Activated T-helper 1 cell treated with Interleukin-2 at 50 U/mL for 16 hours (primary cell): Measurements from ENCODE around the gene SERHL2.
"Not testable (repeated sequence)": the region's sequence is repeated elsewhere in the genome, so short reads cannot be mapped to it uniquely, and the experiment has no call there.

Source experiments
- DNase-seq: peaks from one replicate; pipeline ENCODE4 v3.0.0-alpha.2; 2020; ENCODE audit warnings: low read depth

SERHL2 gene

DNA sequence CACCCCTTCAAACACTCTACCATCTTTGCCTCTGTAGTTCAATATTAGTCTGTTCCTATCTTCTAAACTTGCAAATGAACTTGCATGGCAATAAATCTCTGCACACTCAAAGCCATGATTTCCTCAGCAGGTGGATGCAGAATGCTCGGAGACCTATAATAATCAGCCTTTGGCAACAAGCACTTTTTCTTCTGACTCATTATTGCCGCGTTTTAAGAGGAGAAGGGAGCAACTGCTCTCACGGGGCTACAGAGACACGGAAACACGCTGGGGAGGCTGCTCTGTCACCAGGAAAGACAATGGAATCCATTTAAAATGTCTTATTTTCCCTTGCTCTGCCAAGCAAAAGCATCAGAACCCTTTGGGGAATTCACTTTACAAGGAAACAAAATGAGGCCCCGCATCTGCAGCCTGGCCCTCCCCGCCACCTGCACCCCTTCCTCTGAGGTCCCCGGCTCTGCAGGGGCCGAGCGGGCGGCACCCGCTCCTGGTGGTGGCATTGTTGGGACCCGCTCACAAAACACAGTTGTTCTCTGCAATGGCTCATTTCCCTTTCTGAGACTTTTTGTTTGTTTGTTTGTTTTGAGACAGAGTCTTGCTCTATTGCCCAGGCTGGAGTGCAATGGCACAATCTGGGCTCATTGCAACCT lies 18.5 kb upstream of the SERHL2 start:
- DNase-seq, result not testable (repeated sequence)

DNA sequence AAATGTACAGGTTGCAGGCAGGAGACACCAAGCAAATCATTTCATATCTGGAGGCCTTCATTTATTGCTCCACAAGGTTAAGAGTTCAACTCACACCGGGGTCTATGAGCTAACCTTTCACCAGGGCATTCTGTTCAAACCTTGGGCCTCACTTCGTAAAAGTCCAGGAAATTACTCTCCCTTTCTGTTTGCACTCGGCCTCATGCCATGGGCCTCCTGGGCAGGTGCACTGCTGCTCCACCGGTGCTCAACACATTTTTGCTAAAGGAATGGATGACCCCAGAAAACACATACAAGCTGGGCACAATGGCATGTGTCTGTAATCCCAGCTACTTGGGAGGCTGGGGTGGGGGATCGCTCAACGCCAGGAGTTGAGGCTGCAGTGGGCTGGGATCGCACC lies 17.6 kb upstream of the SERHL2 start:
- DNase-seq, result no peak

DNA sequence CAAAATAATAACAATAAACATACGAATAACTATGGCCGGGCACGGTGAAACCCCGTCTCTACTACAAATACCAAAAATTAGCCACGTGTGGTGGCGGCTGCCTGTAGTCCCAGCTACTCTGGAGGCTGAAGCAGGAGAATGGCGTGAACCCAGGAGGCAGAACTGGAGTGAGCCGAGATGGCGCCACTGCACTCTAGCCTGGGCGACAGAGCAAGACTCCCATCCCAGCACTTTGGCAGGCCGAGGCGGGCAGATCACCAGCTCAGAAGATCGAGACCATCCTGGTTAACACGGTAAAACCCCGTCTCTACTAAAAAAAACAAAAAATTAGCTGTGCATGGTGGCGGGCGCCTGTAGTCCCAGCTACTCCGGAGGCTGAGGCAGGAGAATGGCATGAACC lies 17.1 kb upstream of the SERHL2 start:
- DNase-seq, result not testable (repeated sequence)

DNA sequence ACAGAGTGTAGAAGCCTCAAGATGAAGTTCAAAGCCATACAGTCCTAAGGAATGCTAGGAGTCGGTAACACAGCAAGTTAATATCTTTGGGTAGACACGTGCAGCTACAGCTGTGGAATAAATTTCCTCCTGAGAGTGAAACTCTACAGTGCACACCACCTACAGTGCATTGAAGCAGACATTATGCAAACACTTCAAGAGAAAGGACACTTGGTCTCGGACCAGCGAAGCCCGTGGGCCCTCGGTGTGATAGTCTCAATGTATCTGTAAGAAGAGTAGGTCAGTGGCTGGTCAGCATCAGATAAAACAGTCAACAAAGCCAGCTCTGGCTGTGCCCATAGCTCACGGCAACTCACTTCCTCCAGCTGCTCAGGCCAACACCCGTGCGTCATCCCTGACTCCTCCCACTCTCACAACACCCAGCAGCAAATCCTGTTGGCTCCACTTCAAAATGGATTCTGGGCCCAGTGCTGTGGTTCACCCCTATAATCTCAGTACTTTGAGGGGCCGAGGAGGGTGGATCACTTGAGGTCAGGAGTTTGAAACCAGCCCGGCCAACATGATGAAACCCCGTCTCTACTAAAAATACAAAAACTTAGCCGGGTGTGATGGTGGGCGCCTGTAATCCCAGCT lies 16.4 kb upstream of the SERHL2 start:
- DNase-seq, result not testable (repeated sequence)

DNA sequence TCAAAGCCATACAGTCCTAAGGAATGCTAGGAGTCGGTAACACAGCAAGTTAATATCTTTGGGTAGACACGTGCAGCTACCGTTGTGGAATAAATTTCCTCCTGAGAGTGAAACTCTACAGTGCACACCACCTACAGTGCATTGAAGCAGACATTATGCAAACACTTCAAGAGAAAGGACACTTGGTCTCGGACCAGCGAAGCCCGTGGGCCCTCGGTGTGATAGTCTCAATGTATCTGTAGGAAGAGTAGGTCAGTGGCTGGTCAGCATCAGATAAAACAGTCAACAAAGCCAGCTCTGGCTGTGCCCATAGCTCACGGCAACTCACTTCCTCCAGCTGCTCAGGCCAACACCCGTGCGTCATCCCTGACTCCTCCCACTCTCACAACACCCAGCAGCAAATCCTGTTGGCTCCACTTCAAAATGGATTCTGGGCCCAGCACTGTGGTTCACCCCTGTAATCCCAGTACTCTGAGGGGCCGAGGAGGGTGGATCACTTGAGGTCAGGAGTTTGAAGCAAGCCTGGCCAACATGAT lies 14.5 kb upstream of the SERHL2 start:
- not testable (repeated sequence) for DNase-seq

DNA sequence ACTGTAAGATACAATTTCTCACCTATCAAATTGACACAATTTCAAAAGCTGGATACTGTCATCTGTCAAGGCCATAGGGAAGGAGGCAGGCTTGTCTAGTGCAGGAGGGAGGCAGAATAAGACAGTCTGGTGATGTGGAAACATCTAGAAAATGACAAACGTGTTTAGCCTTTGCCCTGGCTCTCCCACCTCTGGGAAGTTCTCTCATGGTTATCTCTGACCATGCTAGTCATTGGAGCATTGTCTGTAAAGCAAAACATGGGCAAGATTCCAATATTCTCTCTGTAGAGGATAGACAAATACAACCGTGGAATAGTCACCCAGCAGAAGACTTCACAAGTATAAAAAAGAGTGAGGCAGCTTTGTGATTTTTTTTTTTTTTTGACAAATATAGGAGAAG lies 9.1 kb upstream of the SERHL2 start:
- no peak for DNase-seq

DNA sequence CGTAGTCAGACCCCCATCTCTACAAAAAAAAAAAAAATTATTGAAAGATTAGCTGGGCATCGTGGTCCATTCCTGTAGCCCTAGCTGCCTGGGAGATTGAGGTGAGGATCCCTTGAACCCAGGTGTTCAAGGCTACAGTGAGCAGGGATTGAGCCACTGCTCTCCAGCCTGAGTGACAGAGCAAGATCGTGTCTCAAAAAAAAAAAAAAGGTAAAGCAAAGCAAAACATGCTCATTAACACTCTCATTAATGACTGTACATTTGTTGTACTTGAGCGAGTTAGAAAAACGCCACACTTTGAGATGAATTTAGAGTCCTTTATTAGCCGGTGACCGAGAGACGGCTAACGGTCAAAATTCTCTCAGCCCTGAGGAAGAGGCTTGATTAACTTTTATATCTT lies 6.2 kb upstream of the SERHL2 start:
- no peak for DNase-seq

DNA sequence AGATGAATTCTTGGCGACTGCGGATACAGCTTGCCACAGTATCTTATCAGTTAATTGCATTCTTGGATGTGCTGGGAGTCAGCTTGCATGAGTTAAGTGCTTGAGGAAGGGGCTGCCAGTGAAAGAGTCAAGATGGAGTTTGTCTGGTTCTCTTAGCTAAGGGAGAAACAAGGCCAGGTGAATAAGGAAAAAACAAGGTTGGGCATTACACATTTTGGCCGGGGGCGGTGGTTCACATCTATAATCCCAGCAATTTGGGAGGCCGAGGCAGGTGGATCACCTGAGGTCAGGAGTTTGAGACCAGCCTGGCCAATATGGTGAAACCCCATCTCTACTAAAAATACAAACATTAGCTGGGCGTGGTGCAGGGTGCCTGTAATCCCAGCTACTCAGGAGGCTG lies 5.6 kb upstream of the SERHL2 start:
- DNase-seq, result not testable (repeated sequence)

DNA sequence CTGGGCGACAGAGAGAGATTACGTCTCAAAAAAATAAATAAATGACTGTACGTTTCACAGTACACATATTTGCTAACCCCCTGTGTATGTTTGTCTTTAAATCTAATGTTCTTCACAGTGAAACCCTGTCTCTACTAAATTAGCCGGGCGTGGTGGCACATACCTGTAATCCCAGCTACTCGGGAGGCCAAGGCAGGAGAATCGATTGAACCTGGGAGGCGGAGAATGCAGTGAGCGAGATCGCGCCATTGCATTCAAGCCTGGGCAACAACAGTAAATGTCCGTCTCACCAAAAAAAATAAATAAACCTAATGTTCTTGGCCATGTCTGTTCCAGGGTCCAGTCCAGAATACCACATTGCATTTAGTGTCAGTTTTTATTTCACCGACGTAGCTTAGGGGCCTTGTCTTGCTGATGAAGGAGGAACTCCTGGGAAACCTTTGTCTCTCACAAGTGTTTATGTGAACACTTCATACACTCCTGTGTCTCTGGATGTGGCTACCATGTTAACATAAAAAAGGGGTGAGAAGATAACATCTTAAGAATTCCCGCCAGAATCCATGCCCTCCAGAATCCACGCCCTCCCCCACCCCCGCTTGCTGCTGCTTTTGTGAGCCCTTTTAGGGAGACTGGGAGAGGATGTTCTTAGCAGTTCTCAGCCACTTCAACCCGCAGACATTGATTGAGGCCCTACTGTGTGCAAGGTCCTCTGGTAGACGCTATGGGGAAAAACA lies 5.0 kb upstream of the SERHL2 start:
- no peak for DNase-seq

DNA sequence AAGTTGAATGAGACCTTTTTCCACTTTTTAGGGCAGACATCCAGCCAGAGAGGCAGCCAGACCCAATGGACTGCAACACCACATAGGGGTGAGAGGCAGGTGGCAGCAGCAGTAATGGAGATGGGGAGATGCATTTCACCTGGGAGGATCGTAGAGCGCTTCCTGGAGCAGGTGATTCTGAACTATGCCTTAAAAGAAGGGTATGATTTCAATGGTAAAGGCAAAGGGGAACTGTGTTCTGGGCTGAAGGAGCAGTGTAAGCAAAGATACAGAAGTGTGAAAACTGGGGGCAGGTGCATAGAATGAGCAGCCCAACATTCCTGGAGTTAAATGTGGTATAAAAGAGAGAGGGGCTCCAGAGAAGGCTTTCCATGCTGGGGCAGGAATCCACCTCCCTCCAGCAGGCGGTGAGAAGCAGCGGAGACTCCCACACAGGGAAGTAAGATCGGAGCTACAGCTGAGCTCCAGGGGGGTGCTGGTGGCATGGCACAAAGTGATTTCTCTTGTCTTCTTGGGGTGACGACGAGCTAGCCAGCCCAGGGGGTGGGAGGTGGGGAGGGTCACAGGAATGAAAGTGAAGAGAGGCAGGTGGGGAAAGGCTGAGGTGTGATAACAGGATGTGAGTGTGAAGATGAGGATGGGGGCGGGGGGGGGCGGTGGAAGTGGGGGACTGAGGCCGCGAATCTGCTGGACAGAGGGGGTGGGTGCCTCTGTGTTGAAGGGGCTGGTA lies 4.3 kb upstream of the SERHL2 start:
- no peak for DNase-seq

DNA sequence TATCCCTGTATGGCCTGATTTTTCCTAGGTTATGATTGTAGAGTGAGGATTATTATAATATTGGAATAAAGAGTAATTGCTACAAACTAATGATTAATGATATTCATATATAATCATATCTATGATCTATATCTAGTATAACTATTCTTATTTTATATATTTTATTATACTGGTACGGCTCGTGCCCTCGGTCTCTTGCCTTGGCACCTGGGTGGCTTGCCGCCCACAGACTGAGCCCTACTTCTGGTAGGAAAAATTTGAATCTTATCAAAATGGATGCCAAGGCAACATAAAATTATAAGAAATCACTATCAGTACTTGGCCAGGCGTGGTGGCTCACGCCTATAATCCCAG lies 1.5 kb upstream of the SERHL2 start:
- not testable (repeated sequence) for DNase-seq

DNA sequence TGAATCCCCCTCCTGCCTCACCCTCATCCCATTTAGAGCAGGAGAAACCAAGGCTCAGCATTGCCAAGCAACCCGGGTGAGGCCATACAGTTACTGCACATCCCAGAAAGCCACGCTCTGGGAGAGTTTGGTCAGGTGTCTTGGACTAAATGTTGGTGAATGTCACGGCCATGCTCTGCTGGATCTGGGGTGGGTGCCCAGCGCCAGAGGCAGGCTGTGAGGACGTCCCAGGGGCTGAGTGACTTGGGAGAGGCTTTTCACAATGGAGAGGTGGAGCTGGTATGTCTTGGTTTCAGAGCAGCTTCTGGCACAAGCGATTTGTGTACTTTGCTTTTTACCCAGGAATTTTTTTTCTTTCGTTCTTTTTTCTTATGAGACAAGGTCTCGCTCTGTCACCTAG lies 6.6 kb downstream of the SERHL2 start:
- no peak for DNase-seq

DNA sequence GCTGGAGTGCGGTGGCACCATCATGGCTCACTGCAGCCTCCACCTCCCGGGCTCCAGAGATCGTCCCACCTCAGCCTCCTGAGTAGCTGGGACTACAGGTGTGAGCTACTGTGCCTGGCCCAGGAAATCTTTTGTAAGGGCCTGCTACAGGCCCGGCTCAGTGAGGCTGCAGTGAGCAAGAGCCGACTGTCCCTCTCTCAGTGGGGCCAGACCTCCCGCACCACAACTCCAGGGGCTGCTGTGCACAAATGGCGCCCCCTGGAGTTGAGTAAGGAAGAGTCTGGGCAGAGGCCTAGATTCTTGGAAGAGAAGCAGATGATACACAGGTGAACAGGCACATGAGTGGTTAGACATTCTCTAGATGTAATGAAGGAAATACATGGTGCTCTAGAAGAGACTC lies 7.0 kb downstream of the SERHL2 start:
- no peak for DNase-seq

DNA sequence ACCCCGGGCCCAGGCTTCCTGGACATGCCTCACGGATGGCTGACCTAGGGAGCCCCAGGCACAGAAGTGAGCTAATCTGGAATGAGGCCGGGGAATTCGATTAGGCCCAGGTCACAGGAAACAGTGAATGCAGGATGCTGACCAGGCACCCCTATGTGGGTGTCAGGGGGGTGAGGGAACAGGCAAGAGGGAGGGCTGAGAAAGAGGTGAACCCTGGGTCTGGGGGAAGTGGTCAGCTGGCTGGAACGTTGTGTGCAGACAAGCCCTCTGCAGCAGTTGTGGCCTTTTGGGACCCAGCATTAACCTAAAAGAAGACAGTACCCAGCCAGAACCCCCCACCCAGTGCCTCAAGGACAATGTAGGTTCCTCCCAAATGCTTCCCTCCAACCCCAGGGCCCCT lies 8.1 kb downstream of the SERHL2 start:
- DNase-seq, result no peak

DNA sequence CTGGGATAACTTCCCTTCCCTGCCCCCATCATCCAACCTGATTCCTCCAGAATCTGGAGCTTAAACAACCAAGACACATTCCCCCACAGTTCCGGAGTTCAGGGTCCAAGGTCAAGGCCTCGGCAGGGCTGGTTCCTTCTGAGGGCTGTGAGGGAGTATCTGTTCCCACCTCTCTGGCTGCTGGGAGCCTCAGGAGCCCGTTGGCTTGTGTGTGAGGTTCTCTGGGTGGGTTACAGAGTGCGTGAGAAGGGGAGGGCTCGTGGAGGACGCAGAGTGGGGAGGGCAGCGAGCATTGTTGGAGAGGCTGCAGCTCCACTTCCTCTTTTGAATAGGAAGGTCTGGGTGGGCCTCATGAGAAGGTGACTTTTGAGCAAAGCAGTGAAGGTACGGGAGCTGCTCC lies 8.5 kb downstream of the SERHL2 start:
- DNase-seq, result no peak

DNA sequence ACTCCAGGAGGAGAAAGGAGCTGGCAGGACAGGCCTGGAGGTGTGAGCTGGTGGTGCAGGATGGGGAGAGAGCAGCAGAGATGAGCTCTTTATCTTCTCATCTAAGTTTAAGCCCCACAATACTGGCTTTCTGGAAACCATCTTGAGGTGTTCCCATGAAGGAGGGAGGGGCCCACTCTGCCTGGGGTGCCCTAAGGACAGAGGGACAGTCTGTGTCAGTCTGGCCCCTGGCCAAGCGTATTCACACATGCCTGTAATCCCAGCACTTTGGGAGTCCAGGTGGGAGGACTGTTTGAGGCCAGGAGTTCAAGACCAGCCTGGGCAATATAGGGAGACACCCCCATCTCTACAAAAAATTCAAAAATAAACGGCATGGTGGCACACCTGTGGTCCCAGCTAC lies 8.9 kb downstream of the SERHL2 start:
- DNase-seq, result no peak

DNA sequence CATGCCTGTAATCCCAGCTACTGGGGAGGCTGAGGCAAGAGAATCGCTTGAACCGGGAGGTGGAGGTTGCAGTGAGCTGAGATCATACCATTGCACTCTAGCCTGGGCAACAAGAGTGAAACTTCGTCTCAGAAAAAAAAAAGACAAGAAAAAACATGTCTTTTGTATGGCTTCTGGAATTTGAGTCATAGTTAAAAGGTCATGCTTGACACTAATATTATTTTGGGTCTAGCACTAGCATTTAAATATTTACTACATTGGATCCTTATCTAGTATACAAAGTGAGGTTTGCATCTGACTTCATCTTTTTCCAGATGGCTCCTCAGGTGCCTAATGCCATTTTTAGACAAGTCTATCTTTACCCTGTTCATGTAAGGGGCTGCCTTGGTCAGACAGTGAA lies 10.2 kb downstream of the SERHL2 start:
- not testable (repeated sequence) for DNase-seq

DNA sequence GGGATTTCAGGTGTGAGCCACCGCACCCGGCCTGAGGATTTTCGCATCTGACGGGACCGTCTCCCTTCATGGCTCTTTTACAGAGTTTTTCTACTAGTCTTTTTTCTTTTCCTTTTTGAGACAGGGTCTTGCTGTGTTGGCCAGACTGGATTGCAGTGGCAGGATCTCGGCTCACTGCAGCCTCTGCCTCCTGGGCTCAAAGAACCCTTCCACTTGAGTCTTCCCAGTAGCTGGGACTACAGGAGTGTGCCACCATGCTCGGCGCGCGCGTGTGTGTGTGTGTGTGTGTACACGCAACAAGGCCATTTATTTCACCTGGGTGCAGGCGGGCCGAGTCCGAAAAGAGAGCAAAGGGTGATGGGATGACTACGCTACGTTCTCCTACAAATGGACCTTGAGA lies 10.9 kb downstream of the SERHL2 start:
- no peak for DNase-seq

DNA sequence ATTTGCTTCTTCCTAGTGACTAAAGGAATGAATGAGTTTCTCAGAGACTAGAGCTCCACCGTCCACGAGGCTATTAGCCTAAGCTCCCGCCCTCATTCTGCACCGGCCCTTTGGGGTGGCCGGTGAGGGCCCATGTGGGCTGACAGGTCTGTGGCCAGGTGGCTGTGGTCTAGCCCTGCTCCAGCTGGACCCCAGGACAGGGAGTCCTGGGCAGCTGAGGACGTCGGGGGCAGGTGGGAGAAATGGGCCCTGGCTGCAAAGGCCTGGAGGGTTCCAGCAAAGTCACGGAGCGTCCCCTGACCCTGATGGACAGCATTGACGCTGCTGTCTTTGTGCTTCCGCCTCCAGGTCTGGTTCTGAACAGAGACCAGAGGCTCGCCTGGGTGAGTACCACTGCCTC lies 12.2 kb downstream of the SERHL2 start:
- no peak for DNase-seq

DNA sequence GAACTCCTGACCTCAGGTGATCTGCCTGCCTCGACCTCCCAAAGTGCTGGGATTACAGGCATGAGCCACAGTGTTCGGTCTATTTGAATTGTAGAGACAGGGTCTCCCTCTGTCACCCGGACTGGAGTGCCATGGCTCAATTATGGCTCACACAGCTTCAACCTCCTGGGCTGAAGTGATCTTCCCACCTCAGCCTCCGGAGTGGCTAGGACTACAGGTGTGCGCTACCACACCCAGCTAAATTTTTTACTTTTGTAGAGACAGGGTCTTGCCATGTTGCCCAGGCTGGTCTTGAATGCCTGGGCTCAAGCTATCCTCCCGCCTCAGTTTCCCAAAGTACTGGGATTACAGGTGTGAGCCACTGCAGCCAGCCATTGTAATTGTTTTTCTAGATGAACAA lies 14.2 kb downstream of the SERHL2 start:
- DNase-seq, result not testable (repeated sequence)

DNA sequence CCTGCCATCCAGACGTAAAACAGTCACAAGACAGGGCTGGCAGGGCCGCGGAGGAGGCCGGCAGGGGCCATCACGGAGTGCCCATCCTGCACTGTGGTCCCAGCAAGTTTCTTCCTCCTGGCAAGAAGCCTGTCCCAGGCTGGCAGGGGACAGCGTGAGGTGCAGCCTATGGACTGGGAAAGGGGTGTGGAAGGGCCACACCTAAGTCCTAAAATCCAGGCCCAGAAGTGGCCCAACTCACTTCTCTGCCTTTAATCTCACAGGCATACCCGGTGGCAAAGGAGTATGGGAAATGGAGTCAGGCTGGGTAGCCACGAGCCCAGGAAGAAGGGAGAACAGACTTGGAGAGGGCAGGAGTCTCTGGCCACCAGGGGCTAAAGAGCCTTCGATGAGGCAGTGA lies 16.8 kb downstream of the SERHL2 start:
- DNase-seq, result not testable (repeated sequence)

DNA sequence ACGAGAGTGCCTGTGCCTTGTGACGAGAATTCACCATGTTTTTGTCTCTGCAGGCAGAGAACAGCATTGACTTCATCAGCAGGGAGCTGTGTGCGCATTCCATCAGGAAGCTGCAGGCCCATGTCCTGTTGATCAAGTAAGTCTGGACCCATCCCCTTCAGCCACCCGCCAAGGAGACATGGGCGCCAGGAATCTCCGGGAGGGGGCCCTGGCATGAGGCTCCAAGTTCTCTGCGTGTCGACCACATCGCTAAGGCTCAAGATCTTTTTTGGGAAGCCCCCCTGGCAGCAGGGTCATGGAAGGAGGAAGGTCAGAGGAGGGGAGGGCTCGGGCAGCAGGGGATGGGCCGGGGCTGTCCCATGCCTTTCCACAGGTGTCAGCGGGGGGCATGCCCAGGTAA lies 17.3 kb downstream of the SERHL2 start:
- DNase-seq, result not testable (repeated sequence)

DNA sequence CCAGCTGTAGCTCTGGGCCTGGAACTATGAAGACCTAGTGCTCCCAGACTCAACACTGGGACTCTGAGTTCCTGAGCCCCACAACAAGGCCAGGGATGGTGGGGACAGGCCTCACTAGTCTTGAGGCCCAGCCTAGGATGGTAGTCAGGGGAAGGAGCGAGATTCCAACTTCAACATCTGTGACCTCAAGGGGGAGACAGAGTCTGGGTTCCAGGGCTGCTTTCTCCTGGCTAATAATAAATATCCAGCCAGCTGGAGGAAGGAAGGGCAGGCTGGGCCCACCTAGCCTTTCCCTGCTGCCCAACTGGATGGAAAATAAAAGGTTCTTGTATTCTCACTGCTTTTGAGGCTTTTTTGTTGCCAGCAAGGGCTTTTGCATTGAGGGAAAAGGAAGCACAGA lies 20.3 kb downstream of the SERHL2 start:
- not testable (repeated sequence) for DNase-seq
